HG03469 (cell line): Measurements from ENCODE around the gene CD68.
"Not testable (repeated sequence)": the region's sequence is repeated elsewhere in the genome, so short reads cannot be mapped to it uniquely, and the experiment has no call there.

Experiments
- ATAC-seq: cut with Tn5 transposase; IDR thresholded peaks from one replicate; pipeline ENCODE4 v1.9.1; 2021; ENCODE audit warnings: mild to moderate bottlenecking, moderate library complexity, moderate number of reproducible peaks; ENCODE audit not compliant: unreplicated experiment

Gene CD68

GRCh38 chr17:7606280-7606679 is 26.8 kb downstream of the CD68 start:
- no peak for ATAC-seq

- no peak for ATAC-seq
Measured at GRCh38 chr17:7610641-7611040, 31.2 kb downstream of the CD68 start.

GRCh38 chr17:7611635-7612293 is 32.3 kb downstream of the CD68 start:
- no peak for ATAC-seq

- no peak for ATAC-seq
Measured at GRCh38 chr17:7612294-7612640, 32.8 kb downstream of the CD68 start.

GRCh38 chr17:7613769-7614424 is 34.5 kb downstream of the CD68 start:
- no peak for ATAC-seq

GRCh38 chr17:7614425-7615264 is 35.2 kb downstream of the CD68 start, which contains the start of gene FXR2:
Gene FXR2, minus strand, starts transcription at chr17:7614897. Its CDS starts 365 bp downstream, at chr17:7614532.
- ATAC-seq, result peak; percentile 71

- no peak for ATAC-seq
Measured at GRCh38 chr17:7615265-7615747, 35.9 kb downstream of the CD68 start.

- no peak for ATAC-seq
Measured at GRCh38 chr17:7618608-7619007, 39.2 kb downstream of the CD68 start.

GRCh38 chr17:7620835-7621234 is 41.4 kb downstream of the CD68 start:
- ATAC-seq, result no peak

- ATAC-seq, result no peak
Measured at GRCh38 chr17:7623661-7624060, 44.2 kb downstream of the CD68 start.

- ATAC-seq, result not testable (repeated sequence)
Measured at GRCh38 chr17:7625749-7626148, 46.3 kb downstream of the CD68 start.

GRCh38 chr17:7626307-7626706 is 46.9 kb downstream of the CD68 start:
- no peak for ATAC-seq

- ATAC-seq, result no peak
Measured at GRCh38 chr17:7626956-7627249, 47.5 kb downstream of the CD68 start.

GRCh38 chr17:7627250-7628121 is 48.0 kb downstream of the CD68 start, which contains the start of gene SAT2:
Gene SAT2, minus strand, starts transcription at chr17:7627821. Its CDS starts 186 bp downstream, at chr17:7627635.
- no peak for ATAC-seq

- no peak for ATAC-seq
Measured at GRCh38 chr17:7629939-7630571, 50.6 kb downstream of the CD68 start, which contains the start of gene SHBG. Gene SHBG, plus strand, starts transcription at chr17:7630135. Its CDS starts 38 bp downstream, at chr17:7630173.
